Raji (cell line): ENCODE data around the gene ARHGDIB.

Experiments
- POLR2A ChIP-seq: IDR thresholded peaks from 2 replicates; pipeline ENCODE4 v1.6.1; 2011; ENCODE audit warnings: low read depth, low read length, control low read depth; ENCODE audit not compliant: insufficient read depth

ARHGDIB gene

GRCh38 chr12:14961466-14962152 lies at the start of gene ARHGDIB:
Gene ARHGDIB (minus strand): TSS chr12:14961601. CDS start chr12:14950712, 10,889 bp downstream.
- peak; percentile 89 for TF ChIP-seq POLR2A

GRCh38 chr12:15011162-15011561 lies 49.8 kb upstream of the ARHGDIB start:
- no peak for TF ChIP-seq POLR2A

DNA sequence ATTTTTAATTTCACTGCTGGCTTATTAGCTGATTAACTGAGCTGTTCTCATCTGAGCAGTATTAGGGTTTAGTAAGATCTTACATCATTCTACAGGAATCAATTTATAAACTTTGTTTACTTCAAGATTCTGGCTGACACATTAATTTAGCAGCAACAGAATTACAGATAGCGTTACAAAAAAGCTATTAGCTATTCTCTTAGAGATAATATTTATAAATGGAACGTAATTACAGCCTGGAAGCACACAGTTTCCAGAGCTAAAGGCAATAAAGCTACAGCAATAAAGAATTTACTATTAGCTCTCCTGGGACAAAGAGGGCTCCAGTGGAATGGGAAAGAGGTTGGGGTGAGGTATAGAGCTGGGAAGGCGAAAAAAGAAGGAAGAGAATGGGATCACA lies 46.1 kb upstream of the ARHGDIB start:
- TF ChIP-seq POLR2A, result no peak

DNA sequence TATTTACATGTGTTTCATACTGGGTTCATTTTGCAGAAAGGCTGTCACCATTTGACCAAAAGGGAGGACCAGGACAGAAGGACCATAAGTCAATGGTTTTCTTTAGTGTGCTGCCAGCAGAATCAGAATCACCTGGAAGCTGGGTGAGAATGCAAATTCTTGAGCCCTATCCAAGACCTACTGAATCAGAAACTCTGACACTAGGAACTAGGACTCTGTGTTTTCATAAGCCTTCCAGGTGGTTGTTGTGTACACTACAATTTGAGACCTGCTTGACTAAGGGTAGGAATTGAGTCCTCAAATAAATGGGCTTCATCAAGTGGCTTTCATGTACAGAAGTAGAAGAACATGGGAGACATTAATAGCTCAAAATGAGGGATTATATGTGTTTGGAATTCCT lies 43.7 kb upstream of the ARHGDIB start:
- no peak for TF ChIP-seq POLR2A

- TF ChIP-seq POLR2A, result no peak
These were observed 43.0 kb upstream of the ARHGDIB start for GRCh38 chr12:15004421-15004820.

GRCh38 chr12:15001733-15002382 lies 40.5 kb upstream of the ARHGDIB start:
- no peak for TF ChIP-seq POLR2A

GRCh38 chr12:15000575-15000974 lies 39.2 kb upstream of the ARHGDIB start:
- no peak for TF ChIP-seq POLR2A

GRCh38 chr12:14999695-15000365 lies 38.4 kb upstream of the ARHGDIB start:
- TF ChIP-seq POLR2A, result no peak

- no peak for TF ChIP-seq POLR2A
These were observed 37.8 kb upstream of the ARHGDIB start for GRCh38 chr12:14999021-14999694.

DNA sequence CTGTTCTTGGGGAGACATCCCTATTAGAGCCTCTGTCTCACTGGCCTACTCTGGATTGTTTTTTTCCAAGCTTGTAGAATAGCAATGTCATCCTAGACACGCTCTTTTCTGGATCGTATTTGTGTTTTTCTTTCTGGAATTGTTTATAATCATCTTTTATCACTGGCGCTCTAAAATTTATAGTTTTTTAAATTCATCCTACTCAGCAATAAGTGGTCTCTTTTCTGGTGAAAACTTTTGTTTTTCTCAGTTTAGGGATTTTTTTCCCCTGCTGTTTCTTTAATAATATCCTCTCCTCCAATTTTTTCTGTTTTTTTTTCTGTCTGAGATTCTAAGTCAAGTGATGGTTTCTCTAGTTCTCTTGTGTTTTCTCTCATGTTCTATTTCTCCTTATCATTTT lies 36.6 kb upstream of the ARHGDIB start:
- TF ChIP-seq POLR2A, result no peak

DNA sequence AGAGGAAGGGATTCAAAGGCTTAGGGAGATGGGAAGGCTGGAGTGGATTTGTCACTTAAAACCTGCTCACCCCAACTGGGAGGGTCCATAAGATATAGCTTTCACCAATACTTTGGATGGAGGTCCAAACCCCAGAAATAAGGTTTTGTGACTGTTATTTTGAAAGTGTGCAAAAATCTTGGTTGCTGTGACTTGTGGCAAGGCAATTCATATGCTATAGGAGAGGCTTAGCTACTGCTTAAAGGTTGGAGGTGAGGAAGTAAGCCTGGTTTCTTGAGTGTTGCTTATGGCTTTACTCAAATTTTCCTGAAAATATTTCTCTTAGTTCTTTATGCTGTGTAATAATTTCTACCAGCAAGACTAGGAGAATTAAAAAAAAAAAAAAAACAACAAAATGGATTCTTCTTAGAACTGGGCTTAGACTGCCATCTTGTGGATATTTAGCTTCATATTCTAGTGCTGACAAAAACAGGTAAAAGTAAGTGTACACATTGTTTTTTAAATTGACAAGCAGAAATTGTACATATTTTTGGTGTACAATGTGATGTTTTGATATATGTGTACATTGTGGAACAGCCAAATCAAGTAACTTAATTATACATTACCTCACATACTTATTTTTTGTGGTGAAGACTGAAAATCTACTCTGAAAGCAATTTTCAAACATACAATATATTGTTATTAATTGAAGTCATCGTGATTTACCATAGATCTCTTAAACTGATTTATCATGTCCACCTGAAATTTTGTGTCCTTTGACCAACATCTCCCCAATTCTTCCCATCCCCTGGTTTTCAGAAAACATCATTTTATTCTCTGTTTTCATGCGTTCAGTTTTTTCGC lies 34.4 kb upstream of the ARHGDIB start:
- TF ChIP-seq POLR2A, result no peak

DNA sequence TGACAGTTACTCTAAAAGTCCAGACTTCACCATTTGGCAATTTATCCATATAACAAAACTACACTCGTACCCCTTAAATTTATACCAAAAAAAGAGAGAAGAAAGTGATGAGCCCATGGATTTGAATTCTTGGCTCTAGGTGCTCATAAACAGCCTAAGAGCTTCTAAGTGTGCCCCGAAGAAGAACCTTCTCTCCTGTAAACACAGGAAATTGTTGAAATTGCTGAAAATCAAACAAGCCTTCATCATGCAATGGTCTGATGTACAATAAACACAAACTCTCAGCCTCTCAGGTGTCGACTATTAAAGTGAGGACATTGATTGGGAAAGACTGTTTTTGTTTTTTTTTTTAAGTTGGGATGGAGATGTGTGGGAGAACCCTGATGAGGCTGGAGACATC lies 33.2 kb upstream of the ARHGDIB start:
- TF ChIP-seq POLR2A, result no peak

DNA sequence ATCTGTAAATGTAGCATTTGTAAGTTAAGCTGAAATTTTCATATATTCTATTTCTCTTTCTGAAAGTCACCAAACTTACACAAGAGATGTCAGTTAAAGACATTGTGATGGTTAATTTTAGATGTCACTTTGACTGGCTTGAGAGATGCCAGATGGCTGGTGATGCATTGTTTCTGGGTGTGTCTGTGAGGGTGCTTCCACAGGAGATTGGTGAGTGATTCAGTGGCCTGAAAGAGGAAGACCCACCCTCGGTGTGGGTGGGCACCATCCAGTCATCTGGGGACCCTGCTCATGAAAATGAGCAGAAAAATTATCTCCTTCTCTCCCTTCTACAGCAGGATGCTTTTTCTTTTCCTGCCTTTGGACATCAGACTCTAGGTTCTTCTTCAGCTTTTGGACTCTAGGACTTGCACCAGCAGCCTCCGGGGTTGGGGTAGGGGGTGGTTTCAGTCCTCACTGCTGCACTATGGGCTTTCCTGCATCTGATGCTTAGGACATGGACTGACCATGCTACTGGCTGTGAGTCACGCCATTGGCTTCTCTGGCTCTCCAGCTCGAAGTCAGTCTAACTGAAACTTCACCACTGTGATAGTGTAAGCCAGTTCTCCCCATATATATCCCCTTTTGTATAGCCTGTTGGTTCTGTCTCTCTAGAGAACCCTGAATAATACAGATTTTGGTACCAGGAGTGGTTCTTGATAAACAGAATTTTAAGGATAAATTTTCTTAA lies 32.3 kb upstream of the ARHGDIB start:
- TF ChIP-seq POLR2A, result no peak

DNA sequence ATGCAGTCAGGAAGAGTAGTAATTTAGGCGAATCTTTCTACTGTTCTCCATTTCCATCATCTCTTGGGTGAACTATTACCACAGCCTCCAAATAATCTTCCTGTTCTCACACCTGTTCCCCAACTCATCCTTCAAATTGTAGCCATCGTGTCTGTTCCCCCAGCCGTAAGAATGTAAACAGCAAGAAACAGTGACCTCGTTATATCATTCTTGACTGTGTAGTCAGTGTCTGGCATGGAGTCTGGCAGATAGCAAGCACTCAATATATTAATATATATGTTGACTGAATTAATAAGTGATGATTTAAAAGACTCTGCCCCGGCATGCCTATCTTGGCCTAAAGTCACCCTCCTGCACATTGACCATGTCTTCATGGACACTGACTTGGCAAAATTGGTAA lies 31.7 kb upstream of the ARHGDIB start:
- no peak for TF ChIP-seq POLR2A
